DOHH2 (cell line): Measurements from ENCODE around the gene EFCAB9.

Experiments
- CTCF ChIP-seq: fragments of 200-600 bp; sonication (generic); IDR thresholded peaks from one replicate; pipeline ENCODE4 v1.5.1; 2014; ENCODE audit warnings: antibody characterized with exemption, mild to moderate bottlenecking, low read depth, low read length; ENCODE audit not compliant: poor library complexity, severe bottlenecking
- EZH2phosphoT487 ChIP-seq: fragments of 200-600 bp; sonication (generic); IDR thresholded peaks from 2 replicates; pipeline ENCODE4 v1.6.1; 2017; ENCODE audit warnings: borderline replicate concordance, mild to moderate bottlenecking, antibody characterized with exemption, low read length, moderate library complexity, mixed read lengths

GRCh38 chr5:172159016-172159415 is 35.0 kb upstream of the EFCAB9 start:
- no peak for TF ChIP-seq CTCF
- no peak for TF ChIP-seq EZH2phosphoT487
